GM23338 (cell line): Measurements from ENCODE around the gene AKNA. TPM values are rescaled to one million over a fixed set of nuclear protein-coding genes. Genes with fewer than 3 reads are reported as not detected.

ENCODE experiments used
- ATAC-seq: fragments of 200-7000 bp; cut with Tn5 transposase; 3 replicates; pipeline ENCODE4 v1.9.1; 2020
- DNase-seq: peaks from one replicate; pipeline ENCODE4 v3.0.0-alpha.2; 2015; ENCODE audit warnings: low spot score
- H2AFZ ChIP-seq: fragments of 200-600 bp; sonication (generic); 2 replicates; pipeline ENCODE4 v1.8.0; 2016; ENCODE audit warnings: antibody characterized with exemption, mild to moderate bottlenecking, moderate library complexity
- H3F3A ChIP-seq: fragments of 200-600 bp; sonication (generic); replicated peaks from 2 replicates; pipeline ENCODE4 v1.8.0; 2017; ENCODE audit warnings: antibody characterized with exemption, mixed run types, low read depth
- H3K27ac ChIP-seq: fragments of 200-600 bp; sonication (generic); 2 replicates; pipeline ENCODE4 v1.6.1; 2016; ENCODE audit warnings: low read depth
- H3K27me3 ChIP-seq: fragments of 200-600 bp; sonication (generic); 2 replicates; pipeline ENCODE4 v1.8.0; 2016; ENCODE audit warnings: mild to moderate bottlenecking, mixed run types, moderate library complexity; ENCODE audit not compliant: insufficient read depth
- H3K36me3 ChIP-seq: fragments of 200-600 bp; sonication (generic); 2 replicates; pipeline ENCODE4 v1.8.0; 2016; ENCODE audit warnings: mild to moderate bottlenecking; ENCODE audit not compliant: insufficient read depth
- H3K4me1 ChIP-seq: fragments of 200-600 bp; sonication (generic); 2 replicates; pipeline ENCODE4 v1.8.0; 2016; ENCODE audit warnings: mild to moderate bottlenecking, moderate library complexity; ENCODE audit not compliant: insufficient read depth
- H3K4me2 ChIP-seq: fragments of 200-600 bp; sonication (generic); 2 replicates; pipeline ENCODE4 v1.7.1; 2017; ENCODE audit warnings: mixed run types
- H3K4me3 ChIP-seq: fragments of 200-600 bp; sonication (generic); 2 replicates; pipeline ENCODE4 v1.6.1; 2016; ENCODE audit warnings: mixed run types
- H3K79me2 ChIP-seq: fragments of 200-600 bp; sonication (generic); replicated peaks from 2 replicates; pipeline ENCODE4 v1.8.0; 2017; ENCODE audit warnings: mild to moderate bottlenecking; ENCODE audit not compliant: insufficient read depth
- H3K9me2 ChIP-seq: fragments of 200-600 bp; sonication (generic); 2 replicates; pipeline ENCODE4 v1.8.0; 2017; ENCODE audit not compliant: insufficient read depth
- H4K20me1 ChIP-seq: fragments of 200-600 bp; sonication (generic); replicated peaks from 2 replicates; pipeline ENCODE4 v1.8.0; 2017; ENCODE audit warnings: mild to moderate bottlenecking; ENCODE audit not compliant: insufficient read depth
- H3K27ac Mint-ChIP-seq: 2 replicates; pipeline ENCODE4 v1.8.0; 2020; ENCODE audit warnings: inconsistent platforms, mild to moderate bottlenecking, moderate library complexity, mixed read lengths
- H3K27me3 Mint-ChIP-seq: 3 replicates; pipeline ENCODE4 v1.8.0; 2022; ENCODE audit warnings: low read depth, mild to moderate bottlenecking, moderate library complexity, mixed read lengths, inconsistent platforms; ENCODE audit not compliant: insufficient read depth, poor library complexity
- H3K36me3 Mint-ChIP-seq: 3 replicates; pipeline ENCODE4 v1.8.0; 2021; ENCODE audit warnings: low read depth, mild to moderate bottlenecking, inconsistent platforms, moderate library complexity, mixed read lengths
- H3K4me1 Mint-ChIP-seq: 3 replicates; pipeline ENCODE4 v1.8.0; 2020; ENCODE audit warnings: mild to moderate bottlenecking, inconsistent platforms, mixed read lengths
- H3K4me3 Mint-ChIP-seq: 3 replicates; pipeline ENCODE4 v1.8.0; 2021; ENCODE audit warnings: moderate library complexity, mild to moderate bottlenecking, inconsistent platforms, mixed read lengths
- H3K9me3 Mint-ChIP-seq: 3 replicates; pipeline ENCODE4 v1.8.0; 2020; ENCODE audit warnings: moderate library complexity, mild to moderate bottlenecking, inconsistent platforms, mixed read lengths
- EZH2phosphoT487 ChIP-seq: fragments of 200-600 bp; sonication (generic); IDR thresholded peaks from one replicate; pipeline ENCODE4 v1.8.1; 2018; ENCODE audit warnings: antibody characterized with exemption; ENCODE audit not compliant: unreplicated experiment
- JUNB ChIP-seq: IDR thresholded peaks from one replicate; pipeline ENCODE4 v1.6.1; 2016; ENCODE audit warnings: antibody characterized with exemption; ENCODE audit not compliant: unreplicated experiment
- NANOG ChIP-seq: IDR thresholded peaks from 2 replicates; pipeline ENCODE4 v1.6.1; 2016; ENCODE audit warnings: antibody characterized with exemption, borderline replicate concordance
- POLR2AphosphoS5 ChIP-seq: IDR thresholded peaks from 2 replicates; pipeline ENCODE4 v1.6.1; 2016; ENCODE audit warnings: antibody characterized with exemption, low read depth
- STAT1 ChIP-seq: IDR thresholded peaks from one replicate; pipeline ENCODE4 v1.6.1; 2016; ENCODE audit warnings: antibody characterized with exemption; ENCODE audit not compliant: unreplicated experiment
- ZNF331 ChIP-seq: fragments of 250-450 bp; sonication (Bioruptor Pico); IDR thresholded peaks from 2 replicates; pipeline ENCODE4 v1.5.0; 2020; ENCODE audit warnings: low read depth, mild to moderate bottlenecking, moderate library complexity
- polyA plus RNA-seq: library from polyadenylated mRNA; unstranded; fragments of >200 nt; fragmentation: Nextera tagmentation; extraction: Ambion mirVana; gene quantifications from 2 replicates; pipeline ENCODE4 v1.2.1, GENCODE V29; 2016
- total RNA-seq: library from RNA; depleted of rRNA; stranded (reverse); fragments of >200 nt; shearing (Covaris generic); gene quantifications from 2 replicates; pipeline ENCODE4 v1.2.3, GENCODE V29; 2014
- TF ChIP-seq, protein P1 (sequence below), 2 experiments: fragments of 200-600 bp in 1 of 2; sonication (generic) in 1 of 2; conservative IDR thresholded peaks; 2 replicates each; pipeline versions ENCODE4 v1.5.1 to v1.6.1; 2016 to 2017; ENCODE audit warnings: antibody characterized with exemption in 2 of 2, low read depth in 2 of 2, mild to moderate bottlenecking in 2 of 2, moderate library complexity in 1 of 2
- TF ChIP-seq, protein P2 (sequence below): IDR thresholded peaks from 2 replicates; pipeline ENCODE4 v1.6.1; 2016; ENCODE audit warnings: antibody characterized with exemption
- TF ChIP-seq, protein P3 (sequence below): IDR thresholded peaks from one replicate; pipeline ENCODE4 v1.6.1; 2018; ENCODE audit warnings: antibody characterized with exemption; ENCODE audit not compliant: unreplicated experiment

The AKNA gene
- total and polyA plus RNA-seq, 2 experiments from 2014 or later, result 9.0 to 28.1 TPM

DNA sequence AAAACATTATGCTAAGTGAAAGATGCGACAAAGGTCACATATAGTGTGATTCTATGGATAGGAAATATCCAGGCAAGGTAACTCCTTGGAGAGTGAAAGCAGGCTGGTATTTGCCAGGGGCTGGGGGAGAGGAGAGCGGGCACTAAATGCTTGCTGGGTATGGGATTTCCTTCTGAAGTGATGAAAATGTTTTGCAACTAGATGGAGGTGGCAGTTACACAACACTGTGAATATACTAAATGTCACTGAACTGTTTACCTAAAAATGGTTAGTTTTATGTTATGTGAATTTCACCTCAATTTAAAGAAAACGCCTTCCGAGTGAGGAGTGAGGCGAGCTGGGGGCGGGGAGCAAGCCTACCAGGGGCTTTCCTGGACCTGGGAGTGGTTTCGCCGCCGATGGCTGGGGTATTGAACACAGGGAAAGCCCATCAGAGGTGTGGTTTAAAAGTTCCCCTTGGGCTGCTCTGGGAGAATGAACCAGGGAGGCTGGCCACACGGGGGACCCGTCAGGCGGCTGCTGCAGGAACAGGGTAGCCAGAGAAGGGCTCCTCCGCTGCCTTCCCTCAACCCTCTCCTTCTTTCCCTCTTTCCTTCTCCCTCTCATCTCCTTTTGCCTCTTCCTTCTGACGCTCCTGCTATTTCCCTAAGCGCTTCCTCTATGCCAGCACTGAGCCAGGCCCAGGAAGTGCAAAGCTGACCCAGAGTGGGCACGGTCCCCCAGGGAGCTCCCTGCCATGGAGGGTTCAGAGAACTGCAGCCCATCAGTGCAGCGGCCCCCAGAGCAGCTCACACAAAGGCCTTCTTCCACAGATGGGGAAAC is 4.9 kb downstream of the AKNA start:
- Histone ChIP-seq H3K9me2 (no peaks in the 10 kb centered on the region), H3K4me2 (peak overlapping the region; percentile 68), H3F3A (peaks cover 4% of the 10 kb centered on the region; the same call in 1 of the 2 replicates), H3K36me3 (no peaks in the 10 kb centered on the region), H3K4me1 (peaks cover 55% of the 10 kb centered on the region), H3K27ac (peak overlapping the region; percentile 79; the same call in 1 of the 2 replicates), H4K20me1 (no peaks in the 10 kb centered on the region), H3K27me3 (no peaks in the 10 kb centered on the region), H2AFZ (peak overlapping the region; percentile 78; the same call in 1 of the 2 replicates), H3K79me2 (no peaks in the 10 kb centered on the region; the same call in 1 of the 2 replicates), H3K4me3 (peak overlapping the region; percentile 30; the same call in 1 of the 2 replicates)
- TF ChIP-seq POLR2AphosphoS5, result no peak
- TF ChIP-seq, protein P1, sequence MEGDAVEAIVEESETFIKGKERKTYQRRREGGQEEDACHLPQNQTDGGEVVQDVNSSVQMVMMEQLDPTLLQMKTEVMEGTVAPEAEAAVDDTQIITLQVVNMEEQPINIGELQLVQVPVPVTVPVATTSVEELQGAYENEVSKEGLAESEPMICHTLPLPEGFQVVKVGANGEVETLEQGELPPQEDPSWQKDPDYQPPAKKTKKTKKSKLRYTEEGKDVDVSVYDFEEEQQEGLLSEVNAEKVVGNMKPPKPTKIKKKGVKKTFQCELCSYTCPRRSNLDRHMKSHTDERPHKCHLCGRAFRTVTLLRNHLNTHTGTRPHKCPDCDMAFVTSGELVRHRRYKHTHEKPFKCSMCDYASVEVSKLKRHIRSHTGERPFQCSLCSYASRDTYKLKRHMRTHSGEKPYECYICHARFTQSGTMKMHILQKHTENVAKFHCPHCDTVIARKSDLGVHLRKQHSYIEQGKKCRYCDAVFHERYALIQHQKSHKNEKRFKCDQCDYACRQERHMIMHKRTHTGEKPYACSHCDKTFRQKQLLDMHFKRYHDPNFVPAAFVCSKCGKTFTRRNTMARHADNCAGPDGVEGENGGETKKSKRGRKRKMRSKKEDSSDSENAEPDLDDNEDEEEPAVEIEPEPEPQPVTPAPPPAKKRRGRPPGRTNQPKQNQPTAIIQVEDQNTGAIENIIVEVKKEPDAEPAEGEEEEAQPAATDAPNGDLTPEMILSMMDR (conservative IDR thresholded peaks at IDR 0.05; ENCODE audit: low read depth in 2 of 2), result peak in 1 of 2 experiments; percentile 35; a peak in 3 of 4 replicates
- ATAC-seq, result peak; percentile 72
- no peaks in the 10 kb centered on the region for H3K9me3 Mint-ChIP-seq
- no peak overlapping the region; the same call in 1 of the 2 replicates for H3K27ac Mint-ChIP-seq
- peaks cover 72% of the 10 kb centered on the region for H3K4me1 Mint-ChIP-seq
- peaks cover 18% of the 10 kb centered on the region for H3K27me3 Mint-ChIP-seq
- H3K4me3 Mint-ChIP-seq, result no peak overlapping the region; the same call in 2 of the 3 replicates
- DNase-seq, result peak; percentile 83
- peaks cover 21% of the 10 kb centered on the region for H3K36me3 Mint-ChIP-seq

DNA sequence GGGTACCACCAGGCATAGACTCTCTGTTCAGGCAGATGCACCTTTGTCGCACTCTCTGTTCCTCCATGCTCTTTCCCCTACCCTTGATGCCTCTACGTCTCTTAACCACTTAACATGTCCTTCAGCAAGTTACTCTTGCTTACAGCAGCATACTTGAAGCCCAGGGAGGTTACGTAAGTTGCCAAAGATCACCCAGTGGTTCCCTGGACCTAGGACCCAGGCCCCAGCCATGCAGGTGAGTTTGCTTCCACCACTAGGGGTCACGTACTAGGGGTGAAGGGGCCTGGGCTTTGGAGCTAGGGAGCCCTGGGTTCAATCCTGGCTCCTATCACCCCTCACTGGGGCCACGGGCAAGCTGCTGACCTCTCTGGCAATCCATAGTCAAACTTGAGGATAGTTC is 8.9 kb downstream of the AKNA start:
- H3K4me1 Mint-ChIP-seq, result peaks cover 52% of the 10 kb centered on the region
- no peak for ATAC-seq
- TF ChIP-seq ZNF331 (CRISPR knock-in tag) (no peak), STAT1 (no peak), NANOG (no peak), EZH2phosphoT487 (no peak), POLR2AphosphoS5 (no peak), JUNB (no peak)
- TF ChIP-seq, protein P2, sequence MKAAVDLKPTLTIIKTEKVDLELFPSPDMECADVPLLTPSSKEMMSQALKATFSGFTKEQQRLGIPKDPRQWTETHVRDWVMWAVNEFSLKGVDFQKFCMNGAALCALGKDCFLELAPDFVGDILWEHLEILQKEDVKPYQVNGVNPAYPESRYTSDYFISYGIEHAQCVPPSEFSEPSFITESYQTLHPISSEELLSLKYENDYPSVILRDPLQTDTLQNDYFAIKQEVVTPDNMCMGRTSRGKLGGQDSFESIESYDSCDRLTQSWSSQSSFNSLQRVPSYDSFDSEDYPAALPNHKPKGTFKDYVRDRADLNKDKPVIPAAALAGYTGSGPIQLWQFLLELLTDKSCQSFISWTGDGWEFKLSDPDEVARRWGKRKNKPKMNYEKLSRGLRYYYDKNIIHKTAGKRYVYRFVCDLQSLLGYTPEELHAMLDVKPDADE, result no peak
- TF ChIP-seq, protein P1 (conservative IDR thresholded peaks at IDR 0.05; ENCODE audit: low read depth in 2 of 2), result no peak; a peak in 2 of 4 replicates
- TF ChIP-seq, protein P3, sequence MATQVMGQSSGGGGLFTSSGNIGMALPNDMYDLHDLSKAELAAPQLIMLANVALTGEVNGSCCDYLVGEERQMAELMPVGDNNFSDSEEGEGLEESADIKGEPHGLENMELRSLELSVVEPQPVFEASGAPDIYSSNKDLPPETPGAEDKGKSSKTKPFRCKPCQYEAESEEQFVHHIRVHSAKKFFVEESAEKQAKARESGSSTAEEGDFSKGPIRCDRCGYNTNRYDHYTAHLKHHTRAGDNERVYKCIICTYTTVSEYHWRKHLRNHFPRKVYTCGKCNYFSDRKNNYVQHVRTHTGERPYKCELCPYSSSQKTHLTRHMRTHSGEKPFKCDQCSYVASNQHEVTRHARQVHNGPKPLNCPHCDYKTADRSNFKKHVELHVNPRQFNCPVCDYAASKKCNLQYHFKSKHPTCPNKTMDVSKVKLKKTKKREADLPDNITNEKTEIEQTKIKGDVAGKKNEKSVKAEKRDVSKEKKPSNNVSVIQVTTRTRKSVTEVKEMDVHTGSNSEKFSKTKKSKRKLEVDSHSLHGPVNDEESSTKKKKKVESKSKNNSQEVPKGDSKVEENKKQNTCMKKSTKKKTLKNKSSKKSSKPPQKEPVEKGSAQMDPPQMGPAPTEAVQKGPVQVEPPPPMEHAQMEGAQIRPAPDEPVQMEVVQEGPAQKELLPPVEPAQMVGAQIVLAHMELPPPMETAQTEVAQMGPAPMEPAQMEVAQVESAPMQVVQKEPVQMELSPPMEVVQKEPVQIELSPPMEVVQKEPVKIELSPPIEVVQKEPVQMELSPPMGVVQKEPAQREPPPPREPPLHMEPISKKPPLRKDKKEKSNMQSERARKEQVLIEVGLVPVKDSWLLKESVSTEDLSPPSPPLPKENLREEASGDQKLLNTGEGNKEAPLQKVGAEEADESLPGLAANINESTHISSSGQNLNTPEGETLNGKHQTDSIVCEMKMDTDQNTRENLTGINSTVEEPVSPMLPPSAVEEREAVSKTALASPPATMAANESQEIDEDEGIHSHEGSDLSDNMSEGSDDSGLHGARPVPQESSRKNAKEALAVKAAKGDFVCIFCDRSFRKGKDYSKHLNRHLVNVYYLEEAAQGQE, result no peak

More for the DNA sequence above, 8.9 kb downstream of the AKNA start:
- Histone ChIP-seq H3K36me3 (no peaks in the 10 kb centered on the region), H3K4me2 (no peak overlapping the region), H3K79me2 (no peaks in the 10 kb centered on the region; the same call in 1 of the 2 replicates), H4K20me1 (no peaks in the 10 kb centered on the region), H3K27ac (no peak overlapping the region), H2AFZ (no peak overlapping the region), H3K4me1 (peaks cover 35% of the 10 kb centered on the region), H3K9me2 (no peaks in the 10 kb centered on the region), H3F3A (peaks cover 4% of the 10 kb centered on the region; the same call in 1 of the 2 replicates), H3K4me3 (no peak overlapping the region), H3K27me3 (no peaks in the 10 kb centered on the region)
- peaks cover 11% of the 10 kb centered on the region for H3K27me3 Mint-ChIP-seq
- no peak for DNase-seq
- H3K36me3 Mint-ChIP-seq, result peaks cover 54% of the 10 kb centered on the region
- H3K4me3 Mint-ChIP-seq, result no peak overlapping the region
- H3K9me3 Mint-ChIP-seq, result no peaks in the 10 kb centered on the region
- no peak overlapping the region for H3K27ac Mint-ChIP-seq
